Stimulated activated naive B cell treated with anti-CD40 and anti-IgM and Interleukin-4, amounts not matched to agents 10 μg/mL and 1 μg/mL and 100 μg/mL, for 72 hours (primary cell): ENCODE data around the gene TEKT2.

Experiments
- ATAC-seq, 2 donors: fragments of 150-1000 bp; cut with Tn5 transposase; replicated peaks; 2 replicates each; pipeline ENCODE4 v1.10.0; 2021; ENCODE audit warnings: moderate library complexity in 1 of 2
- DNase-seq: peaks from one replicate; pipeline ENCODE4 v3.0.0; 2021
- H3K27ac Mint-ChIP-seq: one replicate; pipeline ENCODE4 v1.8.0; 2022; ENCODE audit warnings: mild to moderate bottlenecking, mixed read lengths
- H3K27me3 Mint-ChIP-seq, 2 donors: one replicate each; pipeline ENCODE4 v1.8.0; 2022; ENCODE audit warnings: mixed read lengths in 2 of 2
- H3K36me3 Mint-ChIP-seq, 2 donors: one replicate each; pipeline ENCODE4 v1.8.0; 2022; ENCODE audit warnings: mixed read lengths in 2 of 2, mild to moderate bottlenecking in 1 of 2
- H3K4me1 Mint-ChIP-seq, 2 donors: one replicate each; pipeline ENCODE4 v1.8.0; 2022; ENCODE audit warnings: mixed read lengths in 2 of 2, mild to moderate bottlenecking in 1 of 2
- H3K4me3 Mint-ChIP-seq, 2 donors: one replicate each; pipeline ENCODE4 v1.8.0; 2022; ENCODE audit warnings: mild to moderate bottlenecking in 2 of 2, mixed read lengths in 2 of 2, moderate library complexity in 1 of 2
- H3K9me3 Mint-ChIP-seq, 2 donors: one replicate each; pipeline ENCODE4 v1.8.0; 2022; ENCODE audit warnings: mixed read lengths in 2 of 2, mild to moderate bottlenecking in 1 of 2

TEKT2 gene

GRCh38 chr1:36081926-36082485, 1.9 kb upstream of the TEKT2 start:
- Mint-ChIP-seq H3K9me3 (no peaks in the 10 kb centered on the region), H3K27ac (no peak overlapping the region), H3K4me1 (peaks cover 0 to 1% of the 10 kb centered on the region in 2 donors), H3K27me3 (peaks cover 4 to 22% of the 10 kb centered on the region in 2 donors), H3K4me3 (no peak overlapping the region), H3K36me3 (no peaks in the 10 kb centered on the region)
- DNase-seq (no peak), ATAC-seq (no peak)

GRCh38 chr1:36083219-36083618, 675 bp upstream of the TEKT2 start:
- Mint-ChIP-seq H3K27me3 (peaks cover 4 to 22% of the 10 kb centered on the region in 2 donors), H3K36me3 (no peaks in the 10 kb centered on the region)

GRCh38 chr1:36084497-36085115, 712 bp downstream of the TEKT2 start:
- no peak for DNase-seq
- H3K4me1 Mint-ChIP-seq = peaks cover 5% of the 10 kb centered on the region in 2 donors
- no peak for ATAC-seq
- peaks cover 4 to 22% of the 10 kb centered on the region in 2 donors for H3K27me3 Mint-ChIP-seq
- no peak overlapping the region for H3K27ac Mint-ChIP-seq
- H3K9me3 Mint-ChIP-seq = no peaks in the 10 kb centered on the region
- peak overlapping the region; percentile 44 to 76 for H3K4me3 Mint-ChIP-seq
- peaks cover 2 to 4% of the 10 kb centered on the region in 2 donors for H3K36me3 Mint-ChIP-seq

More at GRCh38 chr1:36083219-36083618, 675 bp upstream of the TEKT2 start:
- DNase-seq = no peak
- H3K9me3 Mint-ChIP-seq = no peaks in the 10 kb centered on the region
- peak overlapping the region in 1 of 2 donors; percentile 76 for H3K4me3 Mint-ChIP-seq
- ATAC-seq = no peak
- peaks cover 0 to 1% of the 10 kb centered on the region in 2 donors for H3K4me1 Mint-ChIP-seq
- H3K27ac Mint-ChIP-seq = no peak overlapping the region

GRCh38 chr1:36085126-36085525, 1.2 kb downstream of the TEKT2 start:
- Mint-ChIP-seq H3K36me3 (peaks cover 8 to 9% of the 10 kb centered on the region in 2 donors), H3K4me3 (peak overlapping the region in 1 of 2 donors; percentile 76), H3K4me1 (peaks cover 10% of the 10 kb centered on the region in 2 donors), H3K27ac (no peak overlapping the region), H3K9me3 (no peaks in the 10 kb centered on the region), H3K27me3 (peaks cover 4 to 22% of the 10 kb centered on the region in 2 donors)
- ATAC-seq (no peak), DNase-seq (no peak)

DNA sequence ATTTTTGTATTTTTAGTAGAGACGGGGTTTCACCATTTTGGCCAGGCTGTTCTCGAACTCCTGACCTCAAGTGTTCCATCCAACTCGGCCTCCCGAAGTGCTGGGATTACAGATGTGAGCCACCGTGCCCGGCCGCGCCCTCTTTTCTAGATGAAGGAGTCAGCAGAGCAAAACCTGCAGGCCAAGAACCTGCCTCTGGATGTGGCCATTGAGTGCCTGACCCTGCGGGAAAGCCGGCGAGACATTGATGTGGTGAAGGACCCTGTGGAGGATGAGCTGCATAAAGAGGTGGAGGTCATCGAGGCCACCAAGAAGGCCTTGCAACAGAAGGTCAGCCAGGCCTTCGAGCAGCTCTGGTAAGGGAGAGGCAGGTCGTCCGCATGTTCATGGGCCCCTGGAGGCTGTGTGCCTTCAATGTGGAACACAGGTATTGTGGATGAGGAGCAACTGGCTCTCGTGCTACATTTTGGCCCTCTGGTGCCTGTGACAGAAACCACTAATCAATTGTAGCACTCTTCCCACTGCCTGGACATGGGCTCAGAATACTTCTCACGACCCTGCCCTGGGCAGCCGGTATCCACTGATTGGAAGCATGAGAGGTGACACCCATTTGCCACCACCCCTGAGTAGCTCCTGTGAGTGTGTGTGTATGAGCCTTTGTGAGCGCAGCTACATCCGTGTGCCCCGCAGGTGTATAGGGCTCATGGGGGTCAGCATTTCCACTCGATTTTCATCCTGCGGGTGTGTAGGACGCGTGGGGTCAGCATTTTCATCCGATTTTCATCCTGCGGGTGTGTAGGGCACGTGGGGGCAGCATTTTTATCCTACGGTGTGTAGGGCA, 2.0 kb downstream of the TEKT2 start:
- Mint-ChIP-seq H3K27ac (no peak overlapping the region), H3K9me3 (no peaks in the 10 kb centered on the region), H3K4me3 (no peak overlapping the region), H3K27me3 (peaks cover 4 to 22% of the 10 kb centered on the region in 2 donors), H3K36me3 (peaks cover 8 to 10% of the 10 kb centered on the region in 2 donors), H3K4me1 (peaks cover 11 to 13% of the 10 kb centered on the region in 2 donors)
- DNase-seq (no peak), ATAC-seq (no peak)

DNA sequence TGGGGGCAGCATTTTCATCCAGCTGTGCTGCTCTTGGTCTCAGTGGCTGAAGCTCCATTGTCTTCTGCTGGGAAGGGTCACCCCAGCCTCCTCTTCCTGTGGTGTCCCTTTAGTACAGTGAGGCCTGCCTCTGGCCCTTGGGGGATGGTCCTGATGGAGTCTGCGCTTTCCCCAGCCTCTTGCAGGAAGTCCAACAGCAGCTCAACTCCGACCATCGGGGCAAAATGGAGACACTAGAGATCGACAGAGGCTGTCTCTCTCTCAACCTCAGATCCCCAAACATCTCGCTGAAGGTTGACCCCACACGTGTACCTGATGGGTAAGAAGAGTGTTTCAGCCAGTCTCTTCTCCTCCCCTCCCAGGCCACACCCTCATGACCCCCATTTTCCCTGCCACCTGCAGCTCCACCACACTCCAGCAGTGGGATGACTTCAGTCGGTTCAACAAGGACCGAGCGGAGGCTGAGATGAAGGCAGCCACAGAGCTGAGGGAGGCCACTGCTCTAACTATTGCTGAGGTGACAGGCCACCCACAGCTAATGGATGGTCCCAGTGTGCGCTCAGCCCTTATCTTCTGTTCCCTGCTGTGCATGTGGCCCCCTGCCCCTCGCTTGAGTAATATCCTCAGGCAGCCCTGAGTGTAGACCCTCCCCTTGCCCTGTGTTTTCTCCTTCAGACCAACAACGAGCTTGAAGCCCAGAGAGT, 2.8 kb downstream of the TEKT2 start:
- ATAC-seq (no peak), DNase-seq (no peak)
- Mint-ChIP-seq H3K36me3 (peaks cover 8 to 18% of the 10 kb centered on the region in 2 donors), H3K27me3 (peaks cover 4 to 22% of the 10 kb centered on the region in 2 donors), H3K4me3 (peak overlapping the region in 1 of 2 donors; percentile 30), H3K4me1 (peaks cover 13 to 21% of the 10 kb centered on the region in 2 donors), H3K9me3 (no peaks in the 10 kb centered on the region), H3K27ac (peak overlapping the region; percentile 3)

DNA sequence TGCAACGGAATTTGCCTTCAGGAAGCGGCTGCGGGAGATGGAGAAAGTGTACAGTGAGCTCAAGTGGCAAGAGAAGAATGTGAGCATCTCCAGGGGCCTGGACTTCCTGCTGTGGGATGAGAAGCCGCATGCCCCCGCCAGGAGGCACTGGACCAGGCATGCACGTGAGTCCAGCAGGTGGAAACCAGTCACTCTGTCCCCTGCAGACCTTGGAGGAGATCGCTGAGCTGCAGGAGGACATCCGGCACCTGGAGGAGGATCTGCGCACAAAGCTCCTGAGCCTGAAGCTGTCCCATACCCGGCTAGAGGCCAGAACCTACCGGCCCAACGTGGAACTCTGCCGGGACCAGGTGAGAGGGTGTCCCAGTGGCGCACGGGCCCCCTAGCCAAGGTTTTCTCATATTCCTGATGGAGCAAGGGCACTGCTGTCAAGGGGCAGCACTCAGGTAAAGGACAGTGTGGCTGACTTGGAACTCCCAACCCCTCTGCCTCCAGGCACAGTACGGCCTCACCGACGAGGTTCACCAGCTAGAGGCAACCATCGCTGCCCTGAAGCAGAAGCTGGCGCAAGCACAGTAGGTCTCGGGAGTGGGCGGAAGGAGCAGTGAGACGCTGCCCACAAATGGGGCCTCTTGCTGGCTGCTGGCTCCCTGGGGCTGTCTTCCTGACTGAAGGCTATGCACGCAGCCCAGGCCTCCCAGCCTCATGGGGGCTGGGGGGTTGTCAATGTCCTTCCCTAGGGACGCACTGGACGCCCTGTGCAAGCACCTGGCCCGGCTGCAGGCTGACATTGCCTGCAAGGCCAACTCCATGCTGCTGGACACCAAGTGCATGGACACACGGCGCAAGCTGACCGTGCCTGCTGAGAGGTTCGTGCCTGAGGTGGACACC, 3.6 kb downstream of the TEKT2 start:
- peak overlapping the region in 1 of 2 donors; percentile 30 for H3K4me3 Mint-ChIP-seq
- H3K36me3 Mint-ChIP-seq = peaks cover 11 to 26% of the 10 kb centered on the region in 2 donors
- H3K9me3 Mint-ChIP-seq = no peaks in the 10 kb centered on the region
- peaks cover 0 to 15% of the 10 kb centered on the region in 2 donors for H3K27me3 Mint-ChIP-seq
- peaks cover 14 to 21% of the 10 kb centered on the region in 2 donors for H3K4me1 Mint-ChIP-seq
- no peak for ATAC-seq
- peak overlapping the region; percentile 77 for H3K27ac Mint-ChIP-seq
- no peak for DNase-seq

GRCh38 chr1:36088265-36088576, 4.3 kb downstream of the TEKT2 start:
- ATAC-seq (peak; percentile 24 to 45), DNase-seq (no peak)
- no peaks in the 10 kb centered on the region for H3K9me3 Mint-ChIP-seq
- H3K4me3 Mint-ChIP-seq = peak overlapping the region; percentile 91 to 96
- H3K36me3 Mint-ChIP-seq = peaks cover 18 to 34% of the 10 kb centered on the region in 2 donors
- peak overlapping the region; percentile 77 for H3K27ac Mint-ChIP-seq
- H3K27me3 Mint-ChIP-seq = peaks cover 0 to 13% of the 10 kb centered on the region in 2 donors
- peaks cover 16 to 23% of the 10 kb centered on the region in 2 donors for H3K4me1 Mint-ChIP-seq

GRCh38 chr1:36088577-36089392, 4.9 kb downstream of the TEKT2 start, which contains the start of gene ADPRS:
Gene ADPRS (plus strand): TSS chr1:36088892. CDS start chr1:36088905, 13 bp downstream.
- Mint-ChIP-seq H3K27me3 (peaks cover 0 to 13% of the 10 kb centered on the region in 2 donors), H3K4me3 (peak within 1 kb of the TSS; percentile 91 to 96), H3K36me3 (peaks cover 21 to 37% of the 10 kb centered on the region in 2 donors), H3K9me3 (no peaks in the 10 kb centered on the region), H3K27ac (peak within 1 kb of the TSS; percentile 95), H3K4me1 (peaks cover 16 to 28% of the 10 kb centered on the region in 2 donors)
- ATAC-seq = peak; percentile 90 to 92
- DNase-seq = peak; percentile 85

GRCh38 chr1:36089393-36090121, 5.7 kb downstream of the TEKT2 start:
- peaks cover 15 to 28% of the 10 kb centered on the region in 2 donors for H3K4me1 Mint-ChIP-seq
- peak overlapping the region; percentile 95 for H3K27ac Mint-ChIP-seq
- DNase-seq (no peak), ATAC-seq (peak in 1 of 2 donors; percentile 18)
- peaks cover 24 to 37% of the 10 kb centered on the region in 2 donors for H3K36me3 Mint-ChIP-seq
- peaks cover 0 to 6% of the 10 kb centered on the region in 2 donors for H3K27me3 Mint-ChIP-seq
- peak overlapping the region; percentile 91 to 96 for H3K4me3 Mint-ChIP-seq
- no peaks in the 10 kb centered on the region for H3K9me3 Mint-ChIP-seq

DNA sequence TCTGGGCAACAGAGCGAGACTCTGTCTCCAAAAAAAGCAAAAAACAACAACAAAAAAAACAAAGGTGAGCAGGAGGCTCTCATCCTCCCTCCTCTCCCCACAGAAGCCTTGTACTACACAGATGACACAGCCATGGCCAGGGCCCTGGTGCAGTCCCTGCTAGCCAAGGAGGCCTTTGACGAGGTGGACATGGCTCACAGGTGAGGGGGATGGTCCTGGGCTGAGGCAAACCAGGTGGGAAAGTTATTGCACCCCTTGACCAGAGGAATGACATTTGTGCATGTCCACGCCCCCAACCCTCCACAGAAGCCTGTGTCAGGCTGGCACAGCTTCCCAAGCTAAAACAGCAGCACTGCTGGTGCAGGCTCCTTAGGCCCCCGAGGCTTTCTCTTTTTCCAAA, 7.2 kb downstream of the TEKT2 start:
- ATAC-seq (no peak), DNase-seq (no peak)
- Mint-ChIP-seq H3K4me3 (no peak overlapping the region), H3K27me3 (no peaks in the 10 kb centered on the region), H3K27ac (no peak overlapping the region), H3K4me1 (peaks cover 15 to 28% of the 10 kb centered on the region in 2 donors), H3K36me3 (peaks cover 26 to 37% of the 10 kb centered on the region in 2 donors), H3K9me3 (no peaks in the 10 kb centered on the region)

- Mint-ChIP-seq H3K36me3 (peaks cover 26 to 41% of the 10 kb centered on the region in 2 donors), H3K4me1 (peaks cover 15 to 31% of the 10 kb centered on the region in 2 donors), H3K9me3 (no peaks in the 10 kb centered on the region), H3K4me3 (no peak overlapping the region), H3K27me3 (no peaks in the 10 kb centered on the region), H3K27ac (no peak overlapping the region)
- ATAC-seq (no peak), DNase-seq (no peak)
Measured at GRCh38 chr1:36091698-36092097, 7.8 kb downstream of the TEKT2 start.
